Activated T-helper 1 cell treated with anti-CD3 and anti-CD28 coated beads, Interleukin-12 subunit alpha, Interleukin-12 subunit beta, Interleukin-2, Interleukin-4 antibody, amounts not matched to agents 30 ng/mL and 10 ng/mL and 1 ng/mL, durations not matched to agents 14 hours and 24 hours and 36 hours (primary cell): Measurements from ENCODE around the gene TRNAU1AP. TPM values are rescaled to one million over a fixed set of nuclear protein-coding genes. Genes with fewer than 3 reads are reported as not detected.
"Not testable (repeated sequence)": the region's sequence is repeated elsewhere in the genome, so short reads cannot be mapped to it uniquely, and the experiment has no call there.

Source experiments
- DNase-seq: peaks from one replicate; pipeline ENCODE4 v3.0.0; 2021; ENCODE audit warnings: low spot score
- H3K27ac Mint-ChIP-seq: one replicate; pipeline ENCODE4 v1.8.0; 2021; ENCODE audit warnings: mild to moderate bottlenecking, mixed read lengths
- H3K27me3 Mint-ChIP-seq: one replicate; pipeline ENCODE4 v1.8.0; 2022; ENCODE audit warnings: mild to moderate bottlenecking, moderate library complexity, mixed read lengths; ENCODE audit not compliant: insufficient read depth
- H3K36me3 Mint-ChIP-seq: one replicate; pipeline ENCODE4 v1.8.0; 2021; ENCODE audit warnings: low read depth, mixed read lengths
- H3K4me1 Mint-ChIP-seq: one replicate; pipeline ENCODE4 v1.8.0; 2021; ENCODE audit warnings: low read depth, mixed read lengths
- H3K4me3 Mint-ChIP-seq: one replicate; pipeline ENCODE4 v1.8.0; 2021; ENCODE audit warnings: mild to moderate bottlenecking, moderate library complexity, mixed read lengths
- H3K9me3 Mint-ChIP-seq: one replicate; pipeline ENCODE4 v1.8.0; 2021; ENCODE audit warnings: mixed read lengths
- intact Hi-C: fragments of 100-400 bp; cut with micrococcal nuclease; formaldehyde crosslinking; loops from one replicate; pipeline ENCODE4 v1.15.1; 2024
- total RNA-seq: library from RNA; stranded (reverse); gene quantifications from 2 replicates; pipeline ENCODE4 v1.2.3, GENCODE V29; 2022

TRNAU1AP gene
- total RNA-seq, 1 donor from 2014 or later = 41.0 TPM

DNA sequence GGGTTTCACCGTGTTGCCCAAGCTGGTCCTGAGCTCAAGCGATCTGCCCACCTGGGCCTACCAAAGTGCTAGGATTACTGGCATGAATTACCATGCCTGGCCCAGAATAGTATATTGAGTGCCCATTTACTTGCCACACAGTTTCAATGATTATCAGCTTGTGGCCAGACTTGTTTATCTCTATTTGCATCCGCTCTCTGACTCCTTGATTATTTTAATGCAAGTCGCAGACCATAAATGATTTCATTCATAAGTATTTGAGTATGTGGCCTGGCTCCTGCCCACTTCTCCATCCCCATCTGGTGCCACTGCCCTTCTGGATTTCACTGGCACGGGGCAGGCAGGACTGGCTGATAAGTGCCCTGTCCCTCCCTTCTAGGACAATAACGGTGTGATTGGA, 18.2 kb upstream of the TRNAU1AP start:
- no peaks in the 10 kb centered on the region for H3K27me3 Mint-ChIP-seq
- no peaks in the 10 kb centered on the region for H3K9me3 Mint-ChIP-seq
- H3K36me3 Mint-ChIP-seq = peaks cover 30% of the 10 kb centered on the region
- intact Hi-C loops = no loop called here
- H3K4me1 Mint-ChIP-seq = no peaks in the 10 kb centered on the region
- no peak for DNase-seq
- no peak overlapping the region for H3K4me3 Mint-ChIP-seq
- no peak overlapping the region for H3K27ac Mint-ChIP-seq

DNA sequence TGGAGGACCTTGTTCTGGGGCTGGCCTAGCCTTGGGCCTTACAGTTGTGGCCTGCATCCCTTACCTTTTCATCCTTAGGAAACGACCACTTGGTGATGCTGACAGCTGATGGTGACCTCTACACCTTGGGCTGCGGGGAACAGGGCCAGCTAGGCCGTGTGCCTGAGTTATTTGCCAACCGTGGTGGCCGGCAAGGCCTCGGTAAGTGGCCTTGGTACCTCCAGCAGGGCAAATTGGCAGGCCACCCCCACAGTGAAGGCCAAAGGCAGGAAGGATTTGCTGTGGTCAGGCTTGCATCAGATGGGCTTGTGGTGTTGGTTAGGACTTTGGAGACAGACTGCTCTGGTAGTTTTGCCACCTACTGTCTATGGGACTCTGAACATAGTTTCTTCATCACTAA, 17.7 kb upstream of the TRNAU1AP start:
- Mint-ChIP-seq H3K27ac (no peak overlapping the region), H3K9me3 (no peaks in the 10 kb centered on the region), H3K27me3 (no peaks in the 10 kb centered on the region), H3K4me1 (no peaks in the 10 kb centered on the region), H3K4me3 (no peak overlapping the region), H3K36me3 (peaks cover 28% of the 10 kb centered on the region)
- intact Hi-C loops = no loop called here
- DNase-seq = no peak

DNA sequence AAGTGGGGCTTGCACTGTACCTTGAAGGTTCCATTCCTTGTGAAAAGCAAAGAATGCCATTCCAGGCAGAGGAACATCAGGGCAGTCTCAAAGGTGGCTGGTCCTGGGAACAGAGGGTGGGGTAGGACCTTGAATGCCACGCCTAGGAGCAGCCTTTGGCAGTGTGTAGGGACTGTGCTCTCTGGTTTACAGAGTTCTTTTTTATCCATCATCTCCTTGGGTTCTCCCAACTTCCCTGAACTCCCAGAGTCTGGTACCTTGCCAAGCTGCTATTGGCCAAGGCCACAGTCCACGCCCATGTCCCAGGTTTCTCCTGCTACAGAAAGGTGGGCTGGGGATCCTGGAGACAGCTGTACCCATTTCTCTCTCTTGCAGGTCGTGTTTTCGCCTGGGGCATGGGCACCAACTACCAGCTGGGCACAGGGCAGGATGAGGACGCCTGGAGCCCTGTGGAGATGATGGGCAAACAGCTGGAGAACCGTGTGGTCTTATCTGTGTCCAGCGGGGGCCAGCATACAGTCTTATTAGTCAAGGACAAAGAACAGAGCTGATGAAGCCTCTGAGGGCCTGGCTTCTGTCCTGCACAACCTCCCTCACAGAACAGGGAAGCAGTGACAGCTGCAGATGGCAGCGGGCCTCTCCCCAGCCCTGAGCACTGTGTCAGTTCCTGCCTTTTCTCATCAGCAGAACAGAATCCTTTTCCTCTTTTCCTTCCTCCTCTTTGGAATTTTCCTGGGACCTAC, 15.3 kb upstream of the TRNAU1AP start:
- Mint-ChIP-seq H3K4me3 (no peak overlapping the region), H3K9me3 (no peaks in the 10 kb centered on the region), H3K27ac (no peak overlapping the region), H3K36me3 (peaks cover 15% of the 10 kb centered on the region), H3K27me3 (no peaks in the 10 kb centered on the region), H3K4me1 (no peaks in the 10 kb centered on the region)
- intact Hi-C loops = no loop called here
- no peak for DNase-seq

- H3K4me1 Mint-ChIP-seq = no peaks in the 10 kb centered on the region
- peak overlapping the region; percentile 48 for H3K27ac Mint-ChIP-seq
- no peaks in the 10 kb centered on the region for H3K9me3 Mint-ChIP-seq
- no peak for DNase-seq
- intact Hi-C loops = no loop called here
- H3K27me3 Mint-ChIP-seq = no peaks in the 10 kb centered on the region
- H3K4me3 Mint-ChIP-seq = no peak overlapping the region
- peaks cover 15% of the 10 kb centered on the region for H3K36me3 Mint-ChIP-seq
Observed at GRCh38 chr1:28538286-28538685, 14.6 kb upstream of the TRNAU1AP start.

DNA sequence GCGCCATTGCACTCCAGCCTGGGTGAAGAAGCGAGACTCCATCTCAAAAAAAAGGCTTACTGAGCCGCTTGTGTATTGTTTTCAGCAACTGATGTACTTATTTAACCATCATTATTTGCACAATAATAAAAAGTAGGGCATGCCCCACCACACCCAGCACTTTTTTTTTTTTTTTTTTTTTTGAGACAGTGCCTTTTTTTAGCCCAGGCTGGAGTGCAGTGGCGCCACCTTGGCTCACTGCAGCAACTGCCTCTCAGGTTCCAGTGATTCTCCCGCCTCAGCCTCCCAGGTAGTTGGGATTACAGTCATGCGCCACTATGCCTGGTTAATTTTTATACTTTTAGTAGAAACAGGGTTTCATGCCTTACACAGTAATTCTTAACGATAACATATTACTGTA, 12.2 kb upstream of the TRNAU1AP start:
- H3K4me1 Mint-ChIP-seq = no peaks in the 10 kb centered on the region
- H3K36me3 Mint-ChIP-seq = peaks cover 8% of the 10 kb centered on the region
- DNase-seq = no peak

GRCh38 chr1:28541414-28542015, 11.4 kb upstream of the TRNAU1AP start:
- DNase-seq, H3K4me3 Mint-ChIP-seq, H3K4me1 Mint-ChIP-seq, H3K9me3 Mint-ChIP-seq, intact Hi-C loops, H3K27ac Mint-ChIP-seq, H3K36me3 Mint-ChIP-seq, H3K27me3 Mint-ChIP-seq: not testable (repeated sequence)

More for the DNA sequence above, 12.2 kb upstream of the TRNAU1AP start:
- intact Hi-C loops = no loop called here
- Mint-ChIP-seq H3K4me3 (no peak overlapping the region), H3K27ac (no peak overlapping the region), H3K9me3 (no peaks in the 10 kb centered on the region), H3K27me3 (no peaks in the 10 kb centered on the region)

DNA sequence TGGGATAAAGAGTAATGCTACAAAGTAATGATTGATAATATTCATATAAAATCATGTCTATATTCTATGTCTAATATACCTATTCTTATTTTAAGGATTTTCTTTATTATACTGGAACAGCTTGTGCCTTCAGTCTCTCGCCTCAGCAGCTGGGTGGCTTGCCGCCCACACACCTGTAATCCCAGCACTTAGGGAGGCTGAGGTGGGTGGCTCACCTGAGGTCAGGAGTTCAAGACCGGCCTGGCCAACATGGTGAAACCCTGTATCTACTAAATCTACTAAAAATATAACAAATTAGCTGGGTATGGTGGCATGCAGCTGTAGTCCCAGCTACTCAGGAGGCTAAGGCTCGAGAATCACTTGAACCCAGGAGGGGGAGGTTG, 7.6 kb upstream of the TRNAU1AP start:
- Mint-ChIP-seq H3K36me3 (no peaks in the 10 kb centered on the region), H3K9me3 (no peaks in the 10 kb centered on the region), H3K4me1 (no peaks in the 10 kb centered on the region), H3K4me3 (no peak overlapping the region), H3K27ac (no peak overlapping the region), H3K27me3 (no peaks in the 10 kb centered on the region)
- intact Hi-C loops = no loop called here
- DNase-seq = no peak

DNA sequence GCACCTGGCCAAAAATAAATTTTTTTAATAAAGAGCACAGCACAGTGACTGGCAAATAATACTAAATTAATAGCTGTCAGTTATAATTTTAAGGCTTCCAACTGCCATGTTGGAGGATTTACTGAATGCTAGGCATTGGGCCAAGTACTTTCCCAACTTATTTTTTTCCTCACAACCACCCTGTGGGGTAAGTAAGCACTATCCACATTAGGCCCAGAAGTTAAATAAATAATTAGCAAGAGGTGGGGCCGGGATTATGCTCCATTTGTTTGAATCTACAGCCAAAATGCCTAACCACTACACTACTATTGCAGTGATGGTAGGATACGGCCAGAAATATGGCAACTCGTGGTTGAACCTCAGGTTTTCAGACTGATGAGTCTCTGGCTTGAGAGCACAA, 4.6 kb upstream of the TRNAU1AP start:
- intact Hi-C loops = no loop called here
- H3K9me3 Mint-ChIP-seq = no peaks in the 10 kb centered on the region

GRCh38 chr1:28551381-28551780, 1.5 kb upstream of the TRNAU1AP start:
- peaks cover 8% of the 10 kb centered on the region for H3K36me3 Mint-ChIP-seq
- no peak for DNase-seq
- intact Hi-C loops = loop anchor here (5.0 kb wide), 2 partner anchors 304 to 1209 kb away; partner anchors contain the start of gene SYTL1
- no peaks in the 10 kb centered on the region for H3K27me3 Mint-ChIP-seq
- H3K4me1 Mint-ChIP-seq = peaks cover 18% of the 10 kb centered on the region
- no peak overlapping the region for H3K27ac Mint-ChIP-seq
- peak overlapping the region; percentile 5 for H3K4me3 Mint-ChIP-seq
- H3K9me3 Mint-ChIP-seq = no peaks in the 10 kb centered on the region

More for the DNA sequence above, 4.6 kb upstream of the TRNAU1AP start:
- no peak for DNase-seq
- Mint-ChIP-seq H3K4me3 (no peak overlapping the region), H3K4me1 (peaks cover 10% of the 10 kb centered on the region), H3K27me3 (no peaks in the 10 kb centered on the region), H3K27ac (no peak overlapping the region), H3K36me3 (peaks cover 2% of the 10 kb centered on the region)

DNA sequence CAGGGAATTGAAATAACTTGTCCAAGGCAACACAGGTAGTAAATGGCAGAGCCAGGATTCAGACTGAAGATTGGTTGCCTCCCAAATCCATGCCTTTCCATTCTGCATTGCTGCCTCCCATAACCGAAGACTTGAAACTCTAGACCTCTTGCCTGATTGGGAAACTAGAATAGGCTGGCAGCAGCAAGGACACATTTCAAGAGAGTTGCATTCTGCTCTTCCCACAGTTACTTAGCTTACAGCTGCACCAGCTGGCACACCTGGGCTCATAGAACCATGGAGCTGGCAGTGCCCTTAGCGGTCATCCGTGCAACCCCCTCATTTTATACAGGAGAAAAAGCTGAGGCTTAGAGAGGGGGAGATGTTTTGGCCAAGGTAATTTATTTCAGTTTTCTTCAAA, 8.0 kb downstream of the TRNAU1AP start:
- Mint-ChIP-seq H3K4me3 (no peak overlapping the region), H3K4me1 (no peaks in the 10 kb centered on the region), H3K27ac (no peak overlapping the region), H3K9me3 (no peaks in the 10 kb centered on the region), H3K27me3 (no peaks in the 10 kb centered on the region), H3K36me3 (peaks cover 35% of the 10 kb centered on the region)
- no peak for DNase-seq
- intact Hi-C loops = no loop called here

DNA sequence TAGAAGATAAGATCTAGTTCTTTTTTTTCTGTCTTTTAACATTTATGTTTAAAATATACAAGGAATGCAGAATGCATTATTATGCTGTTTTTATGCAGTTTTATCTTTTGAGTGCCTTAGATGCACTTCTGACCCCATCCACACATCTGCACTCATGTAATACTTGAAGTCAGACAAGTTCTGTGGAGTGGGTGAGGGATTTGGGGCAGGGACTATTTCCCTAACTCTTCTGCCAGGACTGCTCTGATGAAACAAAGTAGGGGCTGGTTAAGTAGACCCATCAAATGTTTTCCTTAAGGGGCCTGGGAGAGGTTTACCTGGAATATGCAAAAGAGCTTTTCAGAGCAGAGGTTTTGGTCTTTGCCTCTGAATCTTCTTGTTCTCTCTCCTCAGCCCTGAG, 11.4 kb downstream of the TRNAU1AP start:
- no peaks in the 10 kb centered on the region for H3K4me1 Mint-ChIP-seq
- intact Hi-C loops = no loop called here
- no peaks in the 10 kb centered on the region for H3K27me3 Mint-ChIP-seq
- no peak overlapping the region for H3K4me3 Mint-ChIP-seq
- H3K27ac Mint-ChIP-seq = no peak overlapping the region
- no peaks in the 10 kb centered on the region for H3K9me3 Mint-ChIP-seq
- peaks cover 39% of the 10 kb centered on the region for H3K36me3 Mint-ChIP-seq
- no peak for DNase-seq

- intact Hi-C loops = no loop called here
- no peaks in the 10 kb centered on the region for H3K27me3 Mint-ChIP-seq
- no peak for DNase-seq
- H3K27ac Mint-ChIP-seq = no peak overlapping the region
- H3K4me3 Mint-ChIP-seq = no peak overlapping the region
- no peaks in the 10 kb centered on the region for H3K4me1 Mint-ChIP-seq
- H3K36me3 Mint-ChIP-seq = peaks cover 39% of the 10 kb centered on the region
- no peaks in the 10 kb centered on the region for H3K9me3 Mint-ChIP-seq
Observed at GRCh38 chr1:28565040-28565439, 12.2 kb downstream of the TRNAU1AP start.

- no peak overlapping the region for H3K27ac Mint-ChIP-seq
- no peaks in the 10 kb centered on the region for H3K27me3 Mint-ChIP-seq
- no peak overlapping the region for H3K4me3 Mint-ChIP-seq
- intact Hi-C loops = no loop called here
- DNase-seq = no peak
- no peaks in the 10 kb centered on the region for H3K4me1 Mint-ChIP-seq
- no peaks in the 10 kb centered on the region for H3K9me3 Mint-ChIP-seq
- H3K36me3 Mint-ChIP-seq = peaks cover 36% of the 10 kb centered on the region
Observed at GRCh38 chr1:28565726-28566125, 12.8 kb downstream of the TRNAU1AP start.
